Gastrocnemius medialis (tissue), 4 donors: ENCODE data around the gene CRHBP. TPM values are rescaled to one million over a fixed set of nuclear protein-coding genes. Genes with fewer than 3 reads are reported as not detected.
"Not testable (repeated sequence)": the region's sequence is repeated elsewhere in the genome, so short reads cannot be mapped to it uniquely, and the experiment has no call there.

Experiments used
- ATAC-seq, 2 donors: fragments of 150-250 bp; one replicate each; pipeline ENCODE4 v1.9.1; 2016
- DNase-seq, 2 donors: peaks; one replicate each; pipeline ENCODE4 v3.0.0-alpha.2; 2019
- H3K27ac ChIP-seq, 4 donors: fragments of 200-600 bp; sonication (generic); 1 replicate in 1 of 4; 2 replicates in 3 of 4; pipeline ENCODE4 v1.5.1; 2016 to 2018; ENCODE audit warnings: mild to moderate bottlenecking in 2 of 4, moderate library complexity in 1 of 4
- H3K27me3 ChIP-seq, 3 donors: fragments of 200-600 bp; sonication (generic) in 2 of 3; 1 replicate in 1 of 3; 2 replicates in 2 of 3; pipeline versions ENCODE4 v1.5.1 to v1.6.0; 2016 to 2019; ENCODE audit warnings: mild to moderate bottlenecking in 1 of 3, moderate library complexity in 1 of 3
- H3K36me3 ChIP-seq, 2 donors: fragments of 200-600 bp; sonication (generic) in 1 of 2; one replicate each; pipeline ENCODE4 v1.5.1; 2017 to 2018
- H3K4me1 ChIP-seq, 2 donors: fragments of 200-600 bp; sonication (generic) in 1 of 2; one replicate each; pipeline ENCODE4 v1.5.1; 2016 to 2017; ENCODE audit warnings: mild to moderate bottlenecking in 2 of 2
- H3K4me3 ChIP-seq, 4 donors: fragments of 200-600 bp; sonication (generic) in 3 of 4; 1 replicate in 1 of 4; 2 replicates in 3 of 4; pipeline ENCODE4 v1.5.1; 2016 to 2019; ENCODE audit warnings: mild to moderate bottlenecking in 2 of 4
- H3K9me3 ChIP-seq, 3 donors: fragments of 200-600 bp; sonication (generic) in 2 of 3; 1 replicate in 1 of 3; 2 replicates in 2 of 3; pipeline ENCODE4 v1.5.1; 2016 to 2019
- POLR2A ChIP-seq, 2 donors: fragments of 450-650 bp; IDR thresholded peaks; one replicate each; pipeline ENCODE4 v1.6.1; 2017; ENCODE audit warnings: antibody characterized with exemption in 2 of 2, mild to moderate bottlenecking in 2 of 2, moderate library complexity in 2 of 2
- in situ Hi-C, 4 donors: fragments of 200-750 bp; cut with MboI; loops; one replicate each; pipeline versions ENCODE4 v1.15.0 to v1.8.0; 2017; ENCODE audit warnings: low sequenced_read_pairs in 4 of 4
- intact Hi-C: fragments of 100-400 bp; cut with DNase I; formaldehyde crosslinking; loops from one replicate; pipeline ENCODE4 v1.15.1; 2023; ENCODE audit warnings: low total_unique reads
- total RNA-seq, 4 donors: library from RNA; depleted of rRNA; stranded (reverse); fragments of >200 nt; gene quantifications; one replicate each; pipeline versions ENCODE4 v1.1.0 to v1.2.3, GENCODE V29; 2016
- TF ChIP-seq, protein P1 (sequence below), 5 experiments: fragments of 450-650 bp in 3 of 5; fragments of 200-600 bp in 2 of 5; sonication (generic) in 2 of 5; IDR thresholded peaks in 4 of 5; conservative IDR thresholded peaks in 1 of 5; 1 replicate in 4 of 5; 2 replicates in 1 of 5; pipeline ENCODE4 v1.5.1; 2016 to 2019; ENCODE audit warnings: antibody characterized with exemption in 5 of 5, mild to moderate bottlenecking in 3 of 5, moderate library complexity in 3 of 5

Gene CRHBP
- total RNA-seq, 4 donors from 2014 or later: 0.36 to 0.61 (median 0.38) TPM; not detected in 1

DNA sequence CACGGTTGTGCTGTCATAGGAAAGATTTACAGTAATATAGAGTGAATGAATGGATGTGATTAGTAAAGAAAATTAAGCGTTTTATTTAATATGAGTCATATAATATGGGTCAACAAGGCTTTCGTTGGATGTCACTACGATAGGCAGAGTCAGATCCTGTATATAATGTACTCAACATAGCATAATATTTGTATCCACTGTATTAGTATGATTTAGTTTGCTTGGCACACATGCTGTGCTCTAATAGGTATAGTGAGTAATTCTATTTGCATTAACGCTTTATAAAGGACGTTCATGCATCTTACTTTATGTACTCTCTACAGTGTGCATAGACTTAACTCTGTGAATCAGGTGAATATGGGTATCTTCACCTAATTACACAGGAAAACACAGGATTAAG lies 41.5 kb downstream of the CRHBP start:
- no peak overlapping the region for H3K4me3 ChIP-seq
- no peak for TF ChIP-seq POLR2A (IDR thresholded peaks at IDR 0.05)
- TF ChIP-seq, protein P1, sequence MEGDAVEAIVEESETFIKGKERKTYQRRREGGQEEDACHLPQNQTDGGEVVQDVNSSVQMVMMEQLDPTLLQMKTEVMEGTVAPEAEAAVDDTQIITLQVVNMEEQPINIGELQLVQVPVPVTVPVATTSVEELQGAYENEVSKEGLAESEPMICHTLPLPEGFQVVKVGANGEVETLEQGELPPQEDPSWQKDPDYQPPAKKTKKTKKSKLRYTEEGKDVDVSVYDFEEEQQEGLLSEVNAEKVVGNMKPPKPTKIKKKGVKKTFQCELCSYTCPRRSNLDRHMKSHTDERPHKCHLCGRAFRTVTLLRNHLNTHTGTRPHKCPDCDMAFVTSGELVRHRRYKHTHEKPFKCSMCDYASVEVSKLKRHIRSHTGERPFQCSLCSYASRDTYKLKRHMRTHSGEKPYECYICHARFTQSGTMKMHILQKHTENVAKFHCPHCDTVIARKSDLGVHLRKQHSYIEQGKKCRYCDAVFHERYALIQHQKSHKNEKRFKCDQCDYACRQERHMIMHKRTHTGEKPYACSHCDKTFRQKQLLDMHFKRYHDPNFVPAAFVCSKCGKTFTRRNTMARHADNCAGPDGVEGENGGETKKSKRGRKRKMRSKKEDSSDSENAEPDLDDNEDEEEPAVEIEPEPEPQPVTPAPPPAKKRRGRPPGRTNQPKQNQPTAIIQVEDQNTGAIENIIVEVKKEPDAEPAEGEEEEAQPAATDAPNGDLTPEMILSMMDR (IDR thresholded peaks at IDR 0.05 in 4 of 5, conservative IDR thresholded peaks at IDR 0.05 in 1 of 5): no peak
- no peaks in the 10 kb centered on the region for H3K9me3 ChIP-seq
- H3K27ac ChIP-seq: no peak overlapping the region
- no peaks in the 10 kb centered on the region for H3K36me3 ChIP-seq
- no peaks in the 10 kb centered on the region for H3K4me1 ChIP-seq
- ATAC-seq (no peak), DNase-seq (no peak)
- in situ Hi-C loops (no loop called here), intact Hi-C loops (no loop called here)
- H3K27me3 ChIP-seq: no peaks in the 10 kb centered on the region

- DNase-seq, intact Hi-C loops, in situ Hi-C loops, H3K4me3 ChIP-seq, H3K36me3 ChIP-seq, H3K27ac ChIP-seq, ATAC-seq, H3K9me3 ChIP-seq, H3K4me1 ChIP-seq, H3K27me3 ChIP-seq: not testable (repeated sequence)
These were observed 45.4 kb downstream of the CRHBP start for GRCh38 chr5:76998251-76998650.

DNA sequence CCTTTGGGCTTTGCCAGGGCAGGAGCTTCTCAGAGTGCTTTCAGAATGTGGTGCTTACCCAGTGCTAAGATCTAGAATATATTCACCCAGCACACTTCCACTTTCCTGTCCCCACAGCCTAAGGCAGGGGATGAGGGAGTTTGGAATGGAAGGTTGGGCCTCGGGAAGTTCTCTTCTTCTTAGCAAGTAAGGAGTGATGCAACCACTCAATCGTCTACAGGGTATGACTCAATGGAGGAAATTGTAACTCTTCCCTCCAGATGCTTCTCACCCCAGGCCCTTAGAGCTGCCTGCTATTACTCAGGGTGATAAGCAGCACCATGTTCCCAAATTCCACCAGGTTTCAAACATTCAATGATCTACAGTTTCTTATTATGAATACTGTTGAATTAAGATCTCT lies 46.6 kb downstream of the CRHBP start:
- in situ Hi-C loops (no loop called here), intact Hi-C loops (no loop called here)
- Histone ChIP-seq H3K4me3 (no peak overlapping the region), H3K36me3 (no peaks in the 10 kb centered on the region), H3K27ac (no peak overlapping the region), H3K4me1 (no peaks in the 10 kb centered on the region), H3K27me3 (no peaks in the 10 kb centered on the region), H3K9me3 (no peaks in the 10 kb centered on the region)
- no peak for TF ChIP-seq POLR2A (IDR thresholded peaks at IDR 0.05)
- TF ChIP-seq, protein P1 (IDR thresholded peaks at IDR 0.05 in 4 of 5, conservative IDR thresholded peaks at IDR 0.05 in 1 of 5): no peak
- ATAC-seq (no peak), DNase-seq (no peak)

- Histone ChIP-seq H3K36me3 (no peaks in the 10 kb centered on the region), H3K4me1 (no peaks in the 10 kb centered on the region), H3K4me3 (no peak overlapping the region), H3K9me3 (no peaks in the 10 kb centered on the region), H3K27me3 (no peaks in the 10 kb centered on the region), H3K27ac (no peak overlapping the region)
- ATAC-seq (no peak), DNase-seq (no peak)
- in situ Hi-C loops (loop anchor here in 1 of 4 donors (25.0 kb wide), 1 partner anchor 391 kb away; the partner anchor contains the start of gene F2RL2), intact Hi-C loops (no loop called here)
- no peak for TF ChIP-seq POLR2A (IDR thresholded peaks at IDR 0.05)
- TF ChIP-seq, protein P1 (IDR thresholded peaks at IDR 0.05 in 4 of 5, conservative IDR thresholded peaks at IDR 0.05 in 1 of 5): no peak
These were observed 50.4 kb downstream of the CRHBP start for GRCh38 chr5:77003246-77003645.

DNA sequence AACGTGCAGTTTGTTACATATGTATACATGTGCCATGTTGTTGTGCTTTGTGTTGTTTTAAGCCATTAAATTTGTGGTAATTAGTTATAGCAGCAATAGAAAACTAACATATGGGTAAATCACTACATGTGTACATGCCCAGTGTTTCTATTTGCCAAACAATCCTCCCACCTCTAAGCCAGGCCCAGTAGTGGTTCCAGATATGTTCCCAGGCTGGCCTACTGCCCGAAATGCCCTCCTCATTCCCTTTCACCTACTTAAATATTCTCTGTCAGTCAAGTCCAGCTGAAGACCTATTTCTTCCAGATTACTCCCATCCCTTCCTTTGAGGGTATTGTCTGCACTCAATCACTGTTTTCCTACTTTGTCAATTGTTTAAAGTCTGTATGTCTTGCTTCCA lies 53.3 kb downstream of the CRHBP start:
- Histone ChIP-seq H3K36me3 (no peaks in the 10 kb centered on the region), H3K9me3 (no peaks in the 10 kb centered on the region), H3K27me3 (no peaks in the 10 kb centered on the region), H3K4me1 (no peaks in the 10 kb centered on the region), H3K4me3 (no peak overlapping the region), H3K27ac (no peak overlapping the region)
- ATAC-seq (no peak), DNase-seq (no peak)
- intact Hi-C loops (no loop called here), in situ Hi-C loops (loop anchor here in 1 of 4 donors (25.0 kb wide), 1 partner anchor 394 kb away; the partner anchor contains the start of gene F2RL2)
- no peak for TF ChIP-seq POLR2A (IDR thresholded peaks at IDR 0.05)
- TF ChIP-seq, protein P1 (IDR thresholded peaks at IDR 0.05 in 4 of 5, conservative IDR thresholded peaks at IDR 0.05 in 1 of 5): no peak
